Measurements from ENCODE around the gene PCSK4. TPM values are rescaled to one million over a fixed set of nuclear protein-coding genes. Genes with fewer than 3 reads are reported as not detected.

Gene PCSK4
- total and polyA plus RNA-seq, 2 of the 13 experiments (the other 11 are each of a cell fraction or from before 2014, with no cell fraction given), result 2.0 to 2.7 TPM

GRCh38 chr19:1445185-1445931 lies 44.8 kb downstream of the PCSK4 start (continued):
- TF ChIP-seq PRPF4 (IDR thresholded peaks at IDR 0.05; ENCODE audit: low read depth, low read length, poor library complexity, severe bottlenecking) (no peak), WIZ (CRISPR knock-in tag; IDR thresholded peaks at IDR 0.05) (no peak), ZNF883 (CRISPR knock-in tag; IDR thresholded peaks at IDR 0.05; ENCODE audit: not compliant biosample characterization) (peak; percentile 69), BHLHE40 (IDR thresholded peaks at IDR 0.05; ENCODE audit: low read length) (no peak), NFYC (CRISPR knock-in tag; IDR thresholded peaks at IDR 0.05) (no peak), MIER3 (CRISPR knock-in tag; IDR thresholded peaks at IDR 0.05; ENCODE audit: borderline replicate concordance) (no peak), NR2F2 (IDR thresholded peaks at IDR 0.05; ENCODE audit: borderline replicate concordance, low read depth) (no peak), ZNF33B (CRISPR knock-in tag; IDR thresholded peaks at IDR 0.05) (peak; percentile 37; the same call in 1 of the 2 replicates), ZNF234 (CRISPR knock-in tag; conservative IDR thresholded peaks at IDR 0.05) (0 out of 2 replicates have a peak, but pooled peaks have one; percentile 78), CHD4 (IDR thresholded peaks at IDR 0.05; ENCODE audit: borderline replicate concordance, low read length) (no peak), PRMT3 (CRISPR knock-in tag; IDR thresholded peaks at IDR 0.05; ENCODE audit: borderline replicate concordance, low read depth) (no peak), MATR3 (CRISPR knock-in tag; IDR thresholded peaks at IDR 0.05) (no peak), XBP1 (CRISPR knock-in tag; IDR thresholded peaks at IDR 0.05) (no peak), ZKSCAN5 (CRISPR knock-in tag; IDR thresholded peaks at IDR 0.05) (no peak), MIXL1 (CRISPR knock-in tag; IDR thresholded peaks at IDR 0.05) (no peak), ZNF136 (CRISPR knock-in tag; IDR thresholded peaks at IDR 0.05; ENCODE audit: low read depth) (no peak), POLR2AphosphoS2 (IDR thresholded peaks at IDR 0.05; ENCODE audit: low read depth, low read length) (no peak), ZNF501 (CRISPR knock-in tag; IDR thresholded peaks at IDR 0.05) (peak; percentile 58), CBX1 (IDR thresholded peaks at IDR 0.05; ENCODE audit: low read depth) (no peak), ATF1 (CRISPR knock-in tag; IDR thresholded peaks at IDR 0.05) (no peak), PRDM10 (CRISPR knock-in tag; IDR thresholded peaks at IDR 0.05; ENCODE audit: low read depth) (no peak), ZNF749 (CRISPR knock-in tag; IDR thresholded peaks at IDR 0.05; ENCODE audit: borderline replicate concordance) (no peak), THYN1 (CRISPR knock-in tag; IDR thresholded peaks at IDR 0.05; ENCODE audit: borderline replicate concordance, low read depth) (no peak), GABPA (IDR thresholded peaks at IDR 0.05; ENCODE audit: low read depth, low read length) (no peak), GABPA (CRISPR knock-in tag; IDR thresholded peaks at IDR 0.05; ENCODE audit: low read depth) (no peak)
- TF ChIP-seq, protein P1, sequence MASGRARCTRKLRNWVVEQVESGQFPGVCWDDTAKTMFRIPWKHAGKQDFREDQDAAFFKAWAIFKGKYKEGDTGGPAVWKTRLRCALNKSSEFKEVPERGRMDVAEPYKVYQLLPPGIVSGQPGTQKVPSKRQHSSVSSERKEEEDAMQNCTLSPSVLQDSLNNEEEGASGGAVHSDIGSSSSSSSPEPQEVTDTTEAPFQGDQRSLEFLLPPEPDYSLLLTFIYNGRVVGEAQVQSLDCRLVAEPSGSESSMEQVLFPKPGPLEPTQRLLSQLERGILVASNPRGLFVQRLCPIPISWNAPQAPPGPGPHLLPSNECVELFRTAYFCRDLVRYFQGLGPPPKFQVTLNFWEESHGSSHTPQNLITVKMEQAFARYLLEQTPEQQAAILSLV (CRISPR knock-in tag; IDR thresholded peaks at IDR 0.05; ENCODE audit: borderline replicate concordance), result no peak
- TF ChIP-seq, protein P2, sequence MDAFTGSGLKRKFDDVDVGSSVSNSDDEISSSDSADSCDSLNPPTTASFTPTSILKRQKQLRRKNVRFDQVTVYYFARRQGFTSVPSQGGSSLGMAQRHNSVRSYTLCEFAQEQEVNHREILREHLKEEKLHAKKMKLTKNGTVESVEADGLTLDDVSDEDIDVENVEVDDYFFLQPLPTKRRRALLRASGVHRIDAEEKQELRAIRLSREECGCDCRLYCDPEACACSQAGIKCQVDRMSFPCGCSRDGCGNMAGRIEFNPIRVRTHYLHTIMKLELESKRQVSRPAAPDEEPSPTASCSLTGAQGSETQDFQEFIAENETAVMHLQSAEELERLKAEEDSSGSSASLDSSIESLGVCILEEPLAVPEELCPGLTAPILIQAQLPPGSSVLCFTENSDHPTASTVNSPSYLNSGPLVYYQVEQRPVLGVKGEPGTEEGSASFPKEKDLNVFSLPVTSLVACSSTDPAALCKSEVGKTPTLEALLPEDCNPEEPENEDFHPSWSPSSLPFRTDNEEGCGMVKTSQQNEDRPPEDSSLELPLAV (CRISPR knock-in tag; conservative IDR thresholded peaks at IDR 0.05; ENCODE audit: low read depth), result no peak

All from HepG2 (cell line).